ENCODE measurements around the gene SETD4. TPM values are rescaled to one million over a fixed set of nuclear protein-coding genes. Genes with fewer than 3 reads are reported as not detected.

Gene SETD4
- polyA plus RNA-seq, 1 experiment: 13.7 TPM

GRCh38 chr21:36059823-36060158 is 535 bp downstream of the SETD4 start:
- Histone ChIP-seq H3K27me3 (ENCODE audit: control insufficient read depth, insufficient read depth, low read length) (no peaks in the 10 kb centered on the region), H3K36me3 (ENCODE audit: control insufficient read depth, insufficient read depth, low read length) (peaks cover 11% of the 10 kb centered on the region), H3K4me3 (ENCODE audit: low read depth, low read length) (peak overlapping the region; percentile 99)
- no peak for DNase-seq (ENCODE audit: low read depth)
- CTCF ChIA-PET: interaction anchor here (0.6 to 2.2 kb wide), 5 partner anchors 10 to 77 kb away, joined by 3 to 7 read pairs (median 3); no protein-coding TSS in a partner anchor
- POLR2A ChIA-PET: interaction anchor here (0.5 to 1.2 kb wide), 2 partner anchors 10 to 1330 kb away, joined by 3 to 13 read pairs; partner anchors contain the start of gene CBR1
- TF ChIP-seq CTCF (IDR thresholded peaks at IDR 0.05; ENCODE audit: insufficient read depth, low read depth, low read length): no peak

GRCh38 chr21:36055551-36055950 is 4.8 kb downstream of the SETD4 start:
- no peak for DNase-seq (ENCODE audit: low read depth)
- ChIA-PET CTCF (no interaction called here), POLR2A (no interaction called here)
- Histone ChIP-seq H3K27me3 (ENCODE audit: control insufficient read depth, insufficient read depth, low read length) (no peaks in the 10 kb centered on the region), H3K4me3 (ENCODE audit: low read depth, low read length) (no peak overlapping the region), H3K36me3 (ENCODE audit: control insufficient read depth, insufficient read depth, low read length) (peaks cover 27% of the 10 kb centered on the region)
- TF ChIP-seq CTCF (IDR thresholded peaks at IDR 0.05; ENCODE audit: insufficient read depth, low read depth, low read length): no peak

- CTCF ChIA-PET: interaction anchor here (0.6 to 0.9 kb wide), 2 partner anchors 61 to 156 kb away, joined by 3 to 4 read pairs; no protein-coding TSS in a partner anchor
- Histone ChIP-seq H3K4me3 (ENCODE audit: low read depth, low read length) (no peak overlapping the region), H3K27me3 (ENCODE audit: control insufficient read depth, insufficient read depth, low read length) (no peaks in the 10 kb centered on the region), H3K36me3 (ENCODE audit: control insufficient read depth, insufficient read depth, low read length) (peaks cover 27% of the 10 kb centered on the region)
- DNase-seq (ENCODE audit: low read depth): no peak
- TF ChIP-seq CTCF (IDR thresholded peaks at IDR 0.05; ENCODE audit: insufficient read depth, low read depth, low read length): no peak
- POLR2A ChIA-PET: no interaction called here
Measured at GRCh38 chr21:36053715-36054062, 6.6 kb downstream of the SETD4 start.

- H3K27me3 ChIP-seq (ENCODE audit: control insufficient read depth, insufficient read depth, low read length): no peaks in the 10 kb centered on the region
- H3K4me3 ChIP-seq (ENCODE audit: low read depth, low read length): no peak overlapping the region
- CTCF ChIA-PET: interaction anchor here (0.6 to 1.5 kb wide), 3 partner anchors 12 to 157 kb away, joined by 3 to 4 read pairs (median 3); no protein-coding TSS in a partner anchor
- POLR2A ChIA-PET: interaction anchor here (0.8 kb wide), 1 partner anchor 1117 kb away, joined by 4 read pairs; no protein-coding TSS in a partner anchor
- peaks cover 29% of the 10 kb centered on the region for H3K36me3 ChIP-seq (ENCODE audit: control insufficient read depth, insufficient read depth, low read length)
- DNase-seq (ENCODE audit: low read depth): no peak
- no peak for TF ChIP-seq CTCF (IDR thresholded peaks at IDR 0.05; ENCODE audit: insufficient read depth, low read depth, low read length)
Measured at GRCh38 chr21:36052860-36053714, 7.2 kb downstream of the SETD4 start.

GRCh38 chr21:36048357-36048756 is 12.0 kb downstream of the SETD4 start:
- no peak for TF ChIP-seq CTCF (IDR thresholded peaks at IDR 0.05; ENCODE audit: insufficient read depth, low read depth, low read length)
- no peaks in the 10 kb centered on the region for H3K27me3 ChIP-seq (ENCODE audit: control insufficient read depth, insufficient read depth, low read length)
- H3K4me3 ChIP-seq (ENCODE audit: low read depth, low read length): no peak overlapping the region
- no peak for DNase-seq (ENCODE audit: low read depth)
- CTCF ChIA-PET: no interaction called here
- H3K36me3 ChIP-seq (ENCODE audit: control insufficient read depth, insufficient read depth, low read length): peaks cover 21% of the 10 kb centered on the region
- POLR2A ChIA-PET: interaction anchor here (0.6 kb wide), 1 partner anchor 10 kb away, joined by 4 read pairs; no protein-coding TSS in a partner anchor
